Measurements from ENCODE around the gene APOO. TPM values are rescaled to one million over a fixed set of nuclear protein-coding genes. Genes with fewer than 3 reads are reported as not detected.

Gene APOO
- 6.6 and 7.1 TPM in 2 replicates for total RNA-seq

DNA sequence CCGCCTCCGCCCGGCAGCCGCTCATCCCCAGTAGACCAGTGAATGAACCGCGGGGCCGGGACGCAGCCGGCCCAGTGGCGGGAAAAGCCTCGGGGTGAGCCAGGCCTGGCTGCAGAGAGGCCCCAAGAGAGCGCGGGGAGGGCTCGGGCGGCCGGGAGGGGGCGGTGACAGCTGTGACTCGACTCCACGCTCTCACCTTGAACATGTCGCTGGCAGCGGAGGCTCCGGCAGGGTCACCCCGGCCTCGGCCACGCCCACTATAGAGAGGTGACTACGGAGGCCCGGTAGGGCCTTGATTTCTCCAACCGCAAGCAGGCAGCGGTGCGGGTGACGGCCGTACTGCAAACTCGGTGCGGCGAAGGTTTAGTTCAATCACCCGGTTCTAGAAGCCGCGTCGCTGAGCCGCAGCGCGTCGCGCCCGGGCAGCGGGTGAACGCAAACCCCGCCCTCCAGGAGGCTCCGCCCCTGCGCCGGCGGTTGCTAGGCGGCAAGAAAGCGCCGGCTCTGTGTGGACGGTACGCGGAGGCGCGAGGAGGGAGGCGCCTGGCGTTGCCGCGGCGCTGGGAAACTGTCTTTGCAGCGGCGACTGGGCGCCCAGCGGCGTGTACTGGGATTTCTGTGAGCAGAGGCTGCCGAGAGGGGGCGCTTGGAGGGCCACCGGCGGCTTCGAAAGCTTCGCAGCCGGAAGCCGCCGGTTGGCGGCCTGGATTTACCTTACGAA lies at the start of gene APOO, which contains the start of gene CXorf58:
Gene APOO (minus strand): TSS at position 441 of the 721 bp plus-strand sequence. CDS start 236 bp downstream, at position 205.
Gene CXorf58 (plus strand): TSS at position 509 of the 721 bp plus-strand sequence. CDS start 2,297 bp downstream, outside the sequence.

Other genes starting within 250 kb of the APOO start
- 164 and 201 TPM in 2 replicates for gene PRDX4, start 240.4 kb downstream of the APOO start, total RNA-seq
- 52.6 and 54.5 TPM in 2 replicates for gene ACOT9, start 164.7 kb downstream of the APOO start, total RNA-seq
- 66.7 and 77.5 TPM in 2 replicates for gene SAT1, start 124.8 kb downstream of the APOO start, total RNA-seq
- gene CXorf58, start 68 bp upstream of the APOO start, total RNA-seq, result not detected in 2 replicates
- gene KLHL15, start 119.2 kb upstream of the APOO start, total RNA-seq, result 9.7 and 12.2 TPM in 2 replicates
- 249 and 300 TPM in 2 replicates for gene EIF2S3, start 147.0 kb upstream of the APOO start, total RNA-seq
- gene ZFX, start 241.8 kb upstream of the APOO start, total RNA-seq, result 128 and 137 TPM in 2 replicates

All from hair follicle dermal papilla cell (primary cell).